ENCODE data around the gene ACTL8.

Gene ACTL8, protein sequence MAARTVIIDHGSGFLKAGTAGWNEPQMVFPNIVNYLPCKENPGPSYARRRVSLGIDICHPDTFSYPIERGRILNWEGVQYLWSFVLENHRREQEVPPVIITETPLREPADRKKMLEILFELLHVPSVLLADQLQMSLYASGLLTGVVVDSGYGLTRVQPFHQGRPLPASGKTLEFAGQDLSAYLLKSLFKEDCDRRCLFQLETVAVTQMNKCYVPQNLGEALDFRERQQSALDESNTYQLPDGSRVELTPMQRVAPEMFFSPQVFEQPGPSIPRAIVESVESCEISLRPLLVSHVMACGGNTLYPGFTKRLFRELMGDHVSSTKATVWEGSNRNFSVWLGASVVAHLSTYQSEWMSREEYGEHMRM

DNA sequence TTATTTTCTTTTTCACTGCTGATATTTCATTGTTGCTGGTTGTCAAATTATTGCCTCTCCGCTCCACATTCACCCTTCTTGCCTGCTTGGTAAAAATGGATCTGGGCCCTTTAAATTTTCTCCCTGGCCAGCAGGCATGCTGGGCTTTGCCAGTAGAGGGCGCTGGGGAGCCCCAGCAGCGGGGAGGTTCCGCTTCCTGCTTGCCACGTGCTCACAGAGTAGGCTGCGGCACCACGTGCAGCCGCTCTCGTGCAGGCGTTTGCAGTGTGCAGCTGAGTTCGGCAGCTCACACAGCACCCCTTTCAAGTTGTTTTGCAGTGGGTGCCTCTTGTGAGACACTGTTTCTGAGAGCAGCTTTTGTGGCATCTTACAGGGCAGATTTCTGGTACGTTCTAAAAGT is at the start of gene ACTL8:
Gene ACTL8, plus strand, starts transcription at position 214 of the 400 bp plus-strand sequence. CDS start 67,676 bp downstream, outside the sequence.
- DNase-seq (ENCODE audit: low read depth in 2 of 2, low spot score in 1 of 2) = no peak

DNA sequence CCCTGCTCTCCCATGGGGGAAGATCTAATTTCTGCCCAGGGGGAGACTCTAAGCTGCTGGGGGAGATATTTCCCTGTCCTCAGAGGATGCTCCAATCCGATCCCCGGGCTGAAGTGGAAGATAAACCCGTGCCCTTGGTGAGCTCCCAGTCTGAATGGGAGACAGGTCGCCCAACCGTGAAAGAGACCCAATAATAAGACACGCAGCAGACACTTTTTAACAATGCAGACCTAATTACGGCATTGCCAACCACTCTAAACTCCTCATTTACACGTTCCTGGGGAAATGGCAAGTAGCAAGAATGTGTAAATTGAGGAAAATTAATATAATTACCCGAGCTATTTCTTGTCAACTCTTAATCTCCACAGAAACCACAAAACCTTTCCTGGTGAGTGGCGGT is 48.7 kb upstream of the ACTL8 start:
- no peak for DNase-seq (ENCODE audit: low read depth in 2 of 2, low spot score in 1 of 2)

DNA sequence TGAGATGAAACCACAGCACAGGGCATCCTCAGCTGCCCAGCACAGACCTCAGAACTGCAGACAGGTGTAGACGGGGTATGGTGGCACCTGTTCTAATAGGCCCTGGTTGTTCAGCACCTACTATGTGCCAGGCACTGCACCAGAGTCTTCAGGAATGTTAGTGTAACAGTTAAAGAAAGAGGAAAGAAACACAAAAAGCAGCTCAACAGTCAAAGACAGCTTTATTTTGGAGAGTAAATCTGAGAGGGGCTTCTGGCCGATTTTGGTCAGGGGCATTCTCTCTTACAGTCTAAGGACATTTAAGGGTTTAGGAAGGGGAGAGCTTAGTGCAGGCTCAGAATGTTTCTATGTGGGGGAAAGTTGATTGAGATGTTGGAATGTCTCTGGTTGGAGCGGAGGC is 45.2 kb upstream of the ACTL8 start:
- no peak for DNase-seq (ENCODE audit: low read depth in 2 of 2, low spot score in 1 of 2)

DNA sequence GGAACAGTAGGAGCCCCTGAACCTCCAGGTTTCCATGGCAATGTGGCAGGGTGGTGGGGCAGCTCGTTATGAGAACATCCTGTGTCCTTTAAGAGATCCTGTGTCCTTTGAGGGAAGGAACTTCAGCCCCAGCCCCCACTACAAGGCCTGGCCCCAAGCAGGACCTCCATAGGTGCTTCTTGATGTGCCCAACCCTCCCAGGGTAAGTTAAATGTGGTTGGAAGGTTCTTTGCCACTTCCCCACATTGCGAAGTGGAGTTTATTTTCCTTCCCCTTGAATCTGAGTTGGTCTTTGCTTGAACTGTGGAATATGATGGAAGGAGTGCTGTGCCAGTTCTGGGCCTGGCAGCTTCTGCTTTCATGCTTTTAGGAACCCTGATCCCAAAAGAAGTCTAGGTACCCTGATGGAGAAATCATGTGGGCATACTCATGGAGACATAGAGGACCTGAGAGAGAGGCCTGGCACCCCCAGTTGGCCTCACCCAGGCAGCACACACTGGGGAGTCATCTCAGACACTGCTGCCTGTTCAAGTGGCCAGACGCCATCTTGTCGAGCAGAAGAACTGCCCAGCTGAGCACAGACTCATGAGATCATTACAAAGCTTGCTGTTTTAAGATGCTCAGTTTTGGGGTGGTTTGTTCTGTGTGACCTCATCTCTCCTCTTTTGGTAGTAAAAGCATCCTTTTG is 44.1 kb upstream of the ACTL8 start:
- no peak for DNase-seq (ENCODE audit: low read depth in 2 of 2, low spot score in 1 of 2)

DNA sequence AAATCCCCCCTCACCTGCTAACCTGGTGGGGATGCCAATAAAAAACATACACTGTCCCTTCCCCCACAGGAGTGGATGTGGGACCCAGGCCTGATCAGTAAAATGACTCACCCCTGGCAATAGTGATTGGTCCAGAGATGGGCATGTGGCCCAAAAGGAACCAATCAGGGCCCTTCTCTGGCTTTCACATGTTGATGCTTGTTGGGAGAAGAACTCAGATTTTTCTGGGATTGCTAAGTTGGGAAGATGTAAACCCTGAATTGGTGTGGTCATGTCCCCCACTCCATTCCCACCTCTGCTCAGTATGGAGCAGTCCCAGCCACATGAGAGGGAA is 43.6 kb upstream of the ACTL8 start:
- DNase-seq (ENCODE audit: low read depth in 2 of 2, low spot score in 1 of 2) = no peak

DNA sequence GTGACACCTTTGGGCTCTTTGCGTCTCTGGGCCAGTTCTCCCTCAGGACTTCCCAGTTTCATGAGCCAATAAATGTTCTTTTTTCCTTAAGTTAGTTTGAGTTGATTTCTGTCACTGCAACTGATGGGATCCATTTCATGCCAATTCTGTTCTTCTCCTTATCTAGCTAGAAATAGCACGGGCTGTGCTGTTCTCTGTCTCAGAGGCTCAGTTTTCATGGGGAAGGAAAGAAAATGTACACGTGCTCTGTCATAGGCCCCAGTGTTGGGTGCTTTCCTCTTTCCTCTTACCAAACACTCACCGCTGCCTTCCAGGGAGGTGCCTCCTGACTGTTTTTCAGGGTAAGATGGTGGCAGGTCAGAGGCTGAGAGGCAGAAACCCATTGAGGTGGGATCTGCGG is 43.2 kb upstream of the ACTL8 start:
- no peak for DNase-seq (ENCODE audit: low read depth in 2 of 2, low spot score in 1 of 2)

DNA sequence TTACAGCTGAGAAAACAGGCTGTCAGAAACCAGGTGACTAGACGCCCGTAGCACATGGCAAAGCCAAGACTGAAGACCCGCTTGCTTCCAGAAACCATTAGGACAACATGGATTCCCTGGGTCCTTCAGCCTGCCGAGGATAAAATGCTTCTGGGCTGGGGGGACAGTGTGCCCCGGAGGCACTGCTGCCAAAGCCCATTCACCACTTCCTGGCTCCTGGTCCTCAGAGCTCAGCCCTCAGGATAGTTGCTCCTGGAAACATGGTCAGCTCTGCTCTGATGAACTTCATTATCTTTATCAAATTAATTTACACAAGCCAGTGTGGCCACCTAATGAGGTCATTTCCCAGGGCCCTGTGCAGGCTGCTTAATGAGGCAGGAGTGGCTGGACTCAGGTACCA is 41.1 kb upstream of the ACTL8 start:
- DNase-seq (ENCODE audit: low read depth in 2 of 2, low spot score in 1 of 2) = no peak

DNA sequence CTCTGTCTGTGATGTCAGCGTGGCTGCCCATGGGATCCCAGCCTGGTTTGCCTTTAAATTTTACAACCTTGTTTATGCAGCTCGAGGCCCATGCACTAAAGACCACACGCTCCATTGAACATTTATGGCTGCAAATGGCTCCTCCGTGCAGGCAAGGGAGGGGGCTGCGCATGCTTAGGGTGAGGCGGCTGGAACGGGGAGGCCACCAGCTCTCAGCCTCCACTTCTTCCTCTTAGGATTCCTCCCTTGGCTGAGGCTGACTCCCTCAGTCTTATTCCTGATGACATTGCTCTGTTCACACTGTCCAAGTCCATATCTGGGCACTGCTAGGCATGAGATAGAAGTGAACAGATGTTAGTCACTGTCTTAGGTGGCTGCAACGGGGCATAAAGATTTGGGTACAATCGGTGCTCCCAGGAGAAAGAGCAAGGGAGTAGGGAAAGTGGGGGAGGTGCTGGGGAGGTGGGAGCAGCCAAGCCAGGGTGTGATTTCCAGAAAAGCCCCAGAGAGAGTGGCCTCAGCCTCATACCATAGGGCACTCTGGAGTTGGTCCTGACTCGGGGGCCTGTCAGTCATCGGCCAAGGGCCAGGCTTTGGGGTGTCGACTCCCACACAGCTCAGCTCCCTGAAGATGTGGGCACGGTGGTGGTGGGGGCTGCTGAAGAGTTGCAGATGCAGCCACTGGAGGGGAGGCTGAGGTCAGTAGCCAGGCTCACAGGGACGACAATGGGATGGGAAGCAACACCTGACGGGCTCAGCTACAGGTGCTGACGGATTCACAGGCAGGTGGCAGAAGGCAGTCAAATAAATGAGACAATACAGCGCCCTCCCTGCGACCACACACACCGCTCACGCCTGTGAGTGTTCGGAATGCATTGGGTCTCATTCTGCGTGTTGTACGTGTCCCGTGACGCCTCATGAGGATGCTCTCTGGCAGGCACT is 37.3 kb upstream of the ACTL8 start:
- DNase-seq (ENCODE audit: low read depth in 2 of 2, low spot score in 1 of 2) = no peak

DNA sequence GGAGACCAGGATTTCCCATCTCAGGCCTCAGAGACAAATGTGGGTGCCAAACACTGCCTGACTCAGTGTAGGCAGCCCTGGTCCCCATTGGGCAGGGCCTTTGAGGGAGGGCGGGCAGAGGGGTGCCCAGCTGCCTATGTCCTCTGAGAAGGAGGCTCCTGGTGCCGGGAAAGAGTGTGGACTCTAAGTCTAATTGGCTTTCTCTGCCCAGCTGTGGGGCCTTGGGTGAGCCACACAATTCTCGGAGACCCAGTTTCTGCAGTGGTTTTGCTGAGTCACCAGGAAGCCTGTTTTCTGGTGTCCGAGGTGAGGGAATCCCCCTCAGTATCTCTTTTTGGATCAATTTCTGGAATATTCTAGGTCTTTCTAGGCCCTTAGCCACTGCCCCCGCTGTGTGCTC is 35.3 kb upstream of the ACTL8 start:
- DNase-seq (ENCODE audit: low read depth in 2 of 2, low spot score in 1 of 2) = no peak

DNA sequence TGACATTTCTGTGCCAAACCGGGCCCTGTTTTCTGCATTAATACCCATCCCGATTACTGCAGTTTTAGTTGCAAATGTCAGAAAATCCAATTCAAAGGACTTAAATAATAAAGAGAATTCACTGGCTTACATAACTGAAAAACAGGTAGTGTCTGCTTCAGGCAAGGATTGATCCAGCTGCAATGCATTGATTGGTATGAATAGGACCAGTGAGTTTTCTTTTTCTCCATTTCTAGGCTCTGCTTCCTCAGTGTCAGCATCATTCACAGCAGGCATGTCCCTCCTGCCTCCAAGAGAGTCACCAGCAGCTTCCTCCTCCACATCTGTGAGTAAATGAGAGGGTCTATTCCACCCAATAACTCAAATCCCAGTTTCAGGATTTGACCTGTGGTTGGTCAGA is 33.7 kb upstream of the ACTL8 start:
- no peak for DNase-seq (ENCODE audit: low read depth in 2 of 2, low spot score in 1 of 2)

DNA sequence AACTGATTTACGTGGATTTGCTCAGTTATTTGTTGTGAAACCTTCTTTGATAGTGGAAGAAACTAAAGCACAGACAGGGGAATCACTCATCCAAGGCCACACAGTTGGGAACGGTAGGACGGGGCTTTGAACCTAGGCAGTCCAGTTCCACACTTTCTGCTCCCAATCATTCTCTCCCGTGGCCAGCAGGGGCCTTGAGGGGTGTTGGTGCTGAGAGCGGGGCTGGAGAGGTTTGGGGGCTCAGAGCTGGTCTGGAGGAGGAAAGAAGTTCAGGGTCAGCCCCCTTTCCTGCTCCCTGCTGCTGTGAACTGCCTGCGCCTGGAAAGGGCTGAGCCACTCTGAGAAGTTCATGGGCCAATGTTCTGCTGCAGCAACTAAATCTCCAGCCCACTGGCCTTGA is 31.4 kb upstream of the ACTL8 start:
- no peak for DNase-seq (ENCODE audit: low read depth in 2 of 2, low spot score in 1 of 2)

DNA sequence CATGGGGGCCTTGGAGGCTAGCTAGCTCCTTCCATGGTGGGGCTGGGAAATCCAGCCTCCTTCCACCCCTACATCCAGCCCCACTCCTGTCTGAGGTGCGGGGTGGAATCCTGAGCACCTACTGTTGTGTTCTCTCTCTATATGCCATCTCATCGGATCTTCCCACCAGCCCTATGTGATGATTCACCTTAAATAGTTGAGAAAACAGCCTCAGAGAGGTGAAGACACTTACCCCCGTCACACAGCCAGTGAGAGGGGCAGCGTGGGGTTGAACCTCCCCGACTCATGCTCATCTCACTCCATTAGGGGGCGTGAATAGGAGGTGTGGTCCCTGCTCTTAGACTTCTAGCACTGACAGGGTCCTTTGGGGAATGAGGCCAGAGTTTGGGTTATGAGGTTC is 31.0 kb upstream of the ACTL8 start:
- DNase-seq (ENCODE audit: low read depth in 2 of 2, low spot score in 1 of 2) = no peak

DNA sequence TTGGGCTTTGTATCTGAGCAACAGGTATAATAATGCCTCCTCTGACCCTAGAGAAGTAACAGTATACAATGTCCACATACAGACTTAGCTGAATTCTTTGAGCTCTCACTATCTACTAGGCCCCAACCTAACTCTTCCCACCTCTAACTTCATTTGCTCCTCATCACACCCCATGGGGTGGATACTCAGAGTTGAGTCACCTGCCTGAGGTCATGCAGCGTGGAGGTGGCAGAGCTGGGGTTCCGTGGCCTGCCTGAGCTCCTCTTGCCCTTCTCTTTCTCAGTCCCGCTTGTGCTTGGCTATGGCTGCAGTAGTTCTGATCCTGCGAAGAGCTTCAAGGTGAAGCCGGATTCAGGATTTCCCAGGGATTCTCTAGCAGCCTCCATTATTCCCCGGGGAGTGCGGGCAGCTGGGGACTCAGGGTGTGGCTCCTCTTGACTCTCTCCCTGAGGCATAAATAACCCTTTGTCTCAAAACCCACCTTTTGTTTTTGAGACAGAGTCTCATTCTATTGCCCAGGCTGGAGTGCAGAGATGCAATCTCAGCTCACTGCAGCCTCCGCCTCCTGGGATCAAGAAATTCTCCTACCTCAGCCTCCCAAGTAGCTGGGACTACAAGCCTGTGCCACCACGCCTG is 29.9 kb upstream of the ACTL8 start:
- no peak for DNase-seq (ENCODE audit: low read depth in 2 of 2, low spot score in 1 of 2)

DNA sequence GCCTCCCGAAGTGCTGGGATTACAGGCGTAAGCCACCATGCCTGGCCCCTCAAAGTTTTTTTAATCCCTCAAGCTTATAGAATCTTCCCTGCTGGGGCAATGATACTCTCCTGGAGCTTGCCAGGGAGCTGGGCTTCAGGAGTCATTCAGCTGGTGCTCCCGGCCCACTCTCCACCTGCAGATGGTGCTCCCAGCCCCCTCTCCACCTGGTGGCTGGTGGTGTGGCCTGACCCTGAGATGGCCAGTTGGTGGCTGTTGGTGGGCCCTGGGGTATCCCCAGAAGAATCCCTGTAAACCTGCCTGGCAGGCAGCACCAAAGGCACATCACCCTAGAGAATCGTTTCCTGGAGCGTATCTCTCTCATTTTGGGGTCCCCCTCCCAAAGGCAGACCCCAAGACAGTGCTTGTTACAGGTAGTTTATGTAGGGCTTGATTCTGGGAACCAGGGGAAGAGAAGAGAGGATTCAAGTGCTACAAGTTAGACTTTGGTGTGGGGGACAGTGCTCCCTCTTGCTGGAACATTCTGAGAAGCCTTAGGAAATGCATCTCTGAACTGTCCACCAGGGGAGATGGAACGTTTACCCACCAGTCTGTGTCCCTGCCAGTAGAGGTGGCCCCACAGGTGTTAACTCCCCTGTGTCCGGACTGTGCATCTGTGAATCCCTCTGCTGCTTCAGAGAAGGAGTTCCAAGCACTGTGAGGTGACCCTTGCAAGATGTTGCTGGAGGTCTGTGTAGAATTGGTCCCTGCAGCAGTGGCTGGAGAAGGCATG is 29.1 kb upstream of the ACTL8 start:
- no peak for DNase-seq (ENCODE audit: low read depth in 2 of 2, low spot score in 1 of 2)

DNA sequence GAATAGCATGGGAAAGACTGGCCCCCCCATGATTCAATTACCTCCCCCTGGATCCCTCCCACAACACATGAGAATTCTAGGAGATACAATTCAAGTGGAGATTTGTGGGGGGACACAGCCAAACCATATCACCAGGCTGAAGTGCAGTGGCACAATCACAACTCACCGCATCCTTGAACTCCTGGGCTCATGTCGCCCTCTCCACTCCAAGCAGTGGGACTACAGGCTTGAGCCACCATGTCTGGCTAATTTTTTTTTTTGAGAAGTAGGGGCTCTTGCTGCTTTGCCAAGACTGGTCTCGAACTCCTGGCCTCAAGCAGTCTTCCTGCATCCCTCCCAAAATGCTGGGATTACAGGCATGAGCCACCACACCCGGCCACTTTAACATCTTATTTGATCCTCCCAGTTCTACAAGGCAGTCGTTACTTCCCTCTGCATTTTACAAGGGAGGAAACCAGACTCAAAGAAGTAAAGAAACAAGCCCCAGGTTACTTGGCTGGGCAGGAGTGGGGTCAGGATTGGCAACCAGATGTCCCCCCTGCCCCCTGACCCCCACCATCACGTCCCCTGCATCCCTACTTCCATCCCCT is 26.9 kb upstream of the ACTL8 start:
- DNase-seq (ENCODE audit: low read depth in 2 of 2, low spot score in 1 of 2) = no peak

DNA sequence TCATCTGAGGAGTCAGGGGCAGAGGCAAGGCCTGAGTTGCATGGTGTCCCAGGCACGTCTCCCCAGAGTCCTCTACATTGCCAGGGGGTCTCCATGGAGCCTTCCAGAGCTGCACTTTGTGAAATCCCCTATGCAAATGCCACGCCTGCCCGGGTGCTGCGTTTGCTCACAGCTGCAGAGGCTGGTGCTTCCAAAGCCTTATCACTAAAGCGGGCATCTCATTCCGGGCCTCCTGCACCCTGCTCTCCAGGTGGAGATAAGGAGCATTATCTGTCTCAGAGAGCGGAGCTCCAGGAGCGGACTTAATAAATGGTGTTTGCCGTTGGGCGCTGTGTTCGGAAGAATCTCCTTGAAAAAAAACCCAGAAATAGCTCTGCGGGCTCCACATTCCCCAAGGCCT is 25.9 kb upstream of the ACTL8 start:
- DNase-seq (ENCODE audit: low read depth in 2 of 2, low spot score in 1 of 2) = no peak

DNA sequence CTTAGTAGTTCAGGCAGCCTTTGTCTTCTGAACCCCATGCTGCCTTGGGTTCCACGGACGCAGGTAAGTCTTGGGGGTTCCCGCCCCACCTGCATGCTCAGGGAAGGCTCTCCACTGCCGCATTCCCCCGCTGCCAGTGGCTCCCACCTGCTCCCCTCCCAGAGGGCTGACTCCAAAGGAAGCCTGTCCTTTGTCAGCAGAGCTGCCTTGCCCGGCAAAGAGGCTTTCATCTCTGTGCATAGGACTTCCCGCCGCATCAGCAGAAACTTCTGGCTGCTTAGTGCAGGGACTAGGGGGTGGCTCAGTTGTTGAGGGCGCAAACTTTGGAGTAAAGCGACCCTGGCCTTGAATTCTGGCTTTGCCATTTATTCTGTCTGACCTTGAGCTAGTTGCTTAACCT is 25.2 kb upstream of the ACTL8 start:
- DNase-seq (ENCODE audit: low read depth in 2 of 2, low spot score in 1 of 2) = no peak

DNA sequence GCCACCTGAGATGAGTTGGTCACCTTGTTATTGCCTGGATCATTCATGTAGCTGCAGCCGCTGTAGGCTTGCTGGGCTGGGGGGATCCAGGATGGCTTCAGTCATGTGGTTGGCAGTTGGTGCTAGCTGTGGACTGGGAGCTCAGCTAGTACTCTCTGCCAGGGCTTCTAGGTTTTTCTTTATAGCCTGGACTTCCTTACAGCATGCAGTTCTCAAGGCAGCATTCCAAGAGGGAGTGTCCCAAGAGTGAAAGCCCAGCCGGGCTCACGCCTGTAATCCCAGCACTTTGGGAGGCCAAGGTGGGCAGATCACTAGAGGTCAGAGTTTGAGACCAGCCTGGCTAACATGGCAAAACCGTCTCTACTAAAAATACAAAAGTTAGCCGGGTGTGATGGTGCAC is 23.7 kb upstream of the ACTL8 start:
- no peak for DNase-seq (ENCODE audit: low read depth in 2 of 2, low spot score in 1 of 2)

DNA sequence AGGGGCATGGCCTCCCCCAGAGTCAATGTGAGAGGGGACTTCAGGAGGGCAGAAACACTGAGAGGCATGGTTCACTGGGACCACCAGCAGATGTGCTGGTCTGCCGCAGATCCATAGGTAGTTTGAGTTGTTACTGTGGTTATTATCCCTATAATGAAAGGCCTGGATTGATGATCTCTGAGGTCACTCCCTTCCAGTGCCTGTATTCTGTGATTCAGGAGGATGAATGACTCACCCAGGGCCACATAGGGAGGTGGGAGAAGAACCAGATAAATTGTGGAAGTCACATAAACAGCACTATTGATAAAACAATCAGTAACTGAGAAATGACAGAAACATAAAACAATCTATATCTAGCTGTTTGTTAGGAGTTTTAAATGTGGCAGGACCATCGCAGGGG is 22.7 kb upstream of the ACTL8 start:
- DNase-seq (ENCODE audit: low read depth in 2 of 2, low spot score in 1 of 2) = no peak

DNA sequence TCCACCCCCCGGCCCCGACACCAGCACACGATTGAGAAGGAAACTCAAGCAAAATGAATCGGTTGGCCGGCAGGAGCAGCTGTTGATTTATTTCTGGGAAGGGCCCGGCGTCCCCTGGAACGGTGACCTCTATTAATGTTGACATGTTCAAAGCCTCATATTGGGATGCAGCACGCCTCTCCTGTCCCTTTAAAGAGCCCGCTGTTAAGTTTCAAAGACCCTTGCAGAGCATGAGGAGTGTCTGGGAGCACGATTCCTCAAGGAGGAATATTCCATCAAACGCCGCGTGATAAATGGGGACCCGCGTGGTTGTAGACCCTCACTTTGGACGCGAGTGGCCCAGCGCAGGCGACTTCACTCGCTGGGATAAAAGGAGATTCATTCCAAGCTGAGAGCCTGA is 21.5 kb upstream of the ACTL8 start:
- DNase-seq (ENCODE audit: low read depth in 2 of 2, low spot score in 1 of 2) = no peak

All from stimulated activated CD8-positive, alpha-beta memory T cell treated with anti-CD3 and anti-CD28 coated beads, Interleukin-4, amount 100 ng/mL, for 4 hours (primary cell).